ENCODE results near the gene TMEM186. TPM values are rescaled to one million over a fixed set of nuclear protein-coding genes. Genes with fewer than 3 reads are reported as not detected.
"Not testable (repeated sequence)": the region's sequence is repeated elsewhere in the genome, so short reads cannot be mapped to it uniquely, and the experiment has no call there.

The TMEM186 gene
- total RNA-seq, 1 donor from 2014 or later: 16.9 TPM

DNA sequence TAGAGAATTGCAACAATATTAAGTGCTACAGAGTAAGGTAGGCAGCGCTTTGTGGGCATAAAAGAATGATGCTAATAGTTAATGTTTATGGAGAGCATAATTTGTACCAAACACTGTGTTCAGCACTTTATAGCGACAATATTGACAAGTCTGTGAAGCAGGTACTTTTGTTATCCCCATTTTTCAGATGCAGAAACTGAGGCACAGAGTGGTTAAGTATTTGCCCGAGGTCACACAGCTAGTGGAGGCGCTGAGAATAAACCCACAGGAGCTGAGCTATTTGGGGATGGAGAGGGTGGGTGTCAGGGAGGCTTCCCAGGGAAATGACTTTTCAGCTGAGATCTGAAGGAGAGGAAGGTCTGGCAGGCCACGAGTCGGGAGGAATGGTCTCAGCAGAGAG is 39.4 kb downstream of the TMEM186 start:
- intact Hi-C loops (cut with micrococcal nuclease): no loop called here
- no peaks in the 10 kb centered on the region for H3K4me1 Mint-ChIP-seq (ENCODE audit: low read depth)
- H3K9me3 Mint-ChIP-seq: no peaks in the 10 kb centered on the region
- H3K4me3 Mint-ChIP-seq: no peak overlapping the region
- no peak overlapping the region for H3K27ac Mint-ChIP-seq
- no peaks in the 10 kb centered on the region for H3K36me3 Mint-ChIP-seq (ENCODE audit: low read depth)
- no peak for DNase-seq (ENCODE audit: low spot score)
- H3K27me3 Mint-ChIP-seq (ENCODE audit: insufficient read depth): no peaks in the 10 kb centered on the region

GRCh38 chr16:8756755-8757154 is 40.7 kb downstream of the TMEM186 start:
- H3K36me3 Mint-ChIP-seq (ENCODE audit: low read depth): no peaks in the 10 kb centered on the region
- H3K27me3 Mint-ChIP-seq (ENCODE audit: insufficient read depth): no peaks in the 10 kb centered on the region
- DNase-seq (ENCODE audit: low spot score): no peak
- H3K9me3 Mint-ChIP-seq: no peaks in the 10 kb centered on the region
- H3K4me1 Mint-ChIP-seq (ENCODE audit: low read depth): no peaks in the 10 kb centered on the region
- intact Hi-C loops (cut with micrococcal nuclease): no loop called here
- no peak overlapping the region for H3K4me3 Mint-ChIP-seq
- no peak overlapping the region for H3K27ac Mint-ChIP-seq

GRCh38 chr16:8753416-8754054 is 43.9 kb downstream of the TMEM186 start:
- no peaks in the 10 kb centered on the region for H3K4me1 Mint-ChIP-seq (ENCODE audit: low read depth)
- H3K36me3 Mint-ChIP-seq (ENCODE audit: low read depth): no peaks in the 10 kb centered on the region
- H3K27me3 Mint-ChIP-seq (ENCODE audit: insufficient read depth): no peaks in the 10 kb centered on the region
- intact Hi-C loops (cut with micrococcal nuclease): no loop called here
- no peak for DNase-seq (ENCODE audit: low spot score)
- H3K27ac Mint-ChIP-seq: no peak overlapping the region
- H3K9me3 Mint-ChIP-seq: no peaks in the 10 kb centered on the region
- no peak overlapping the region for H3K4me3 Mint-ChIP-seq

DNA sequence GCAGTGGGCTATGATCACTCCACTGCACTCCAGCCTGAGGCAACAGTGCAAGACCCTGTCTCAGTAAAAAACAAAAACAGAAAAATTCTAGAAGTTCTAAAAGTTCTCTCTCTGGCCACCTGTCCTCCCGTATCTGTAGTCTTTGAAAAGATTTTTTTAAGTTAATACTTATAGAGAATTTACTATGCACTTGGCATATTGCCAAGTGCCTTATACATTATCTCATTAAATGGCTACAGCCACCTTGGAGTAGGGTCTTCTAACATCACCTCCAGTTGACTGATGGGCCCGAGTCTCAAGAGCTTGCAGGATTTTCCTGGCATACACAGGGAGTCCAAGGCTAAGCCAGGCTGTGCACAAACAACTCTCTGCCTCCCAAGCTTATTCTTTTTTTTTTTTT is 44.7 kb downstream of the TMEM186 start:
- Mint-ChIP-seq H3K9me3 (no peaks in the 10 kb centered on the region), H3K4me3 (no peak overlapping the region), H3K27me3 (ENCODE audit: insufficient read depth) (no peaks in the 10 kb centered on the region), H3K27ac (no peak overlapping the region), H3K36me3 (ENCODE audit: low read depth) (no peaks in the 10 kb centered on the region), H3K4me1 (ENCODE audit: low read depth) (no peaks in the 10 kb centered on the region)
- intact Hi-C loops (cut with micrococcal nuclease): no loop called here
- no peak for DNase-seq (ENCODE audit: low spot score)

GRCh38 chr16:8751481-8752311 is 45.7 kb downstream of the TMEM186 start:
- no peak for DNase-seq (ENCODE audit: low spot score)
- Mint-ChIP-seq H3K36me3 (ENCODE audit: low read depth) (no peaks in the 10 kb centered on the region), H3K27me3 (ENCODE audit: insufficient read depth) (no peaks in the 10 kb centered on the region), H3K4me3 (no peak overlapping the region), H3K4me1 (ENCODE audit: low read depth) (no peaks in the 10 kb centered on the region), H3K27ac (no peak overlapping the region), H3K9me3 (no peaks in the 10 kb centered on the region)
- intact Hi-C loops (cut with micrococcal nuclease): no loop called here

- H3K27ac Mint-ChIP-seq; H3K27me3 Mint-ChIP-seq (ENCODE audit: insufficient read depth): not testable (repeated sequence)
Observed at GRCh38 chr16:8748944-8749343, 48.5 kb downstream of the TMEM186 start.

More at GRCh38 chr16:8748944-8749343, 48.5 kb downstream of the TMEM186 start:
- H3K4me3 Mint-ChIP-seq; H3K36me3 Mint-ChIP-seq (ENCODE audit: low read depth); intact Hi-C loops (cut with micrococcal nuclease); DNase-seq (ENCODE audit: low spot score); H3K4me1 Mint-ChIP-seq (ENCODE audit: low read depth); H3K9me3 Mint-ChIP-seq: not testable (repeated sequence)

Other genes starting within 250 kb of the TMEM186 start
- not detected in 2 replicates for gene TMEM114, start 207.1 kb downstream of the TMEM186 start, total RNA-seq
- 30.0 and 32.0 TPM in 2 replicates for gene METTL22, start 175.9 kb downstream of the TMEM186 start, total RNA-seq
- gene ABAT, start 123.0 kb downstream of the TMEM186 start, total RNA-seq: 7.3 and 7.7 TPM in 2 replicates
- gene PMM2, start 200 bp upstream of the TMEM186 start, total RNA-seq: 82.9 and 88.7 TPM in 2 replicates
- gene CARHSP1, start 71.4 kb upstream of the TMEM186 start, total RNA-seq: 79.4 and 80.5 TPM in 2 replicates
- not detected in 2 replicates for gene LITAFD, start 84.7 kb upstream of the TMEM186 start, total RNA-seq
- 184 and 188 TPM in 2 replicates for gene USP7, start 166.3 kb upstream of the TMEM186 start, total RNA-seq